Mucosa of rectum (tissue), 2 donors: ENCODE data around the gene SCGB2B2.
"Not testable (repeated sequence)": the region's sequence is repeated elsewhere in the genome, so short reads cannot be mapped to it uniquely, and the experiment has no call there.

Experiments used
- H3K27ac ChIP-seq, 2 donors: one replicate each; pipeline ENCODE4 v1.7.0; 2013; ENCODE audit warnings: inconsistent platforms in 2 of 2, low read depth in 2 of 2, low read length in 2 of 2
- H3K27me3 ChIP-seq, 2 donors: one replicate each; pipeline ENCODE4 v1.7.0; 2013; ENCODE audit warnings: low read length in 2 of 2; ENCODE audit not compliant: control insufficient read depth in 2 of 2, insufficient read depth in 2 of 2
- H3K36me3 ChIP-seq, 2 donors: one replicate each; pipeline ENCODE4 v1.7.0; 2013; ENCODE audit warnings: low read length in 2 of 2; ENCODE audit not compliant: control insufficient read depth in 2 of 2, insufficient read depth in 2 of 2
- H3K4me1 ChIP-seq, 2 donors: one replicate each; pipeline ENCODE4 v1.7.0; 2013; ENCODE audit warnings: low read length in 2 of 2, mild to moderate bottlenecking in 1 of 2; ENCODE audit not compliant: control insufficient read depth in 2 of 2, insufficient read depth in 2 of 2
- H3K4me3 ChIP-seq, 2 donors: one replicate each; pipeline ENCODE4 v1.7.0; 2013; ENCODE audit warnings: low read length in 2 of 2
- H3K9ac ChIP-seq, 2 donors: one replicate each; pipeline ENCODE4 v1.7.0; 2013; ENCODE audit warnings: low read length in 2 of 2, low read depth in 1 of 2, mild to moderate bottlenecking in 1 of 2
- H3K9me3 ChIP-seq, 2 donors: one replicate each; pipeline ENCODE4 v1.7.0; 2013; ENCODE audit warnings: low read length in 2 of 2; ENCODE audit not compliant: control insufficient read depth in 2 of 2
- donor health status: healthy.
- donor health status: Normal muscosa, but diverticular disease.

SCGB2B2 gene

DNA sequence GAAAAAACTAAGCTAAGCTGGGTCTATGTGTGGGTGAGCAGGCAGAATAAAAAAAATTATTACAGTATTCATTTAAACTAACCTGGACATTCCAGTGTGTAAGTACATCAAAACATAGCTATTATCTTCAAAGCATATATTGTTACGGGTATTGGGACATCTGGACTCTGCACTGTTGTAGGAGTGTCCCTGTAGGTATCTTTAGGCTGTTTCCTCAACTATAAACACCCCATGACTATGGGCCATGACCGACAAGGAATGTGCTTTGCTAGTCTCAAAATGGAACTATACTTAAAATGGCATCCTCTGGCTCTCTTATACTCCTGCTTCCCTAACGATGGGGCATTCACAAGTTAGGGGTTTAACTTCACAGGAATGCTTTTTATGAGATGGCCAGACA is 3.4 kb downstream of the SCGB2B2 start:
- Histone ChIP-seq H3K9ac (no peak overlapping the region), H3K4me3 (no peak overlapping the region), H3K27me3 (peaks cover 0 to 2% of the 10 kb centered on the region in 2 donors)

GRCh38 chr19:34671972-34672371 is 5.0 kb downstream of the SCGB2B2 start:
- no peaks in the 10 kb centered on the region for H3K36me3 ChIP-seq
- H3K9me3 ChIP-seq: no peaks in the 10 kb centered on the region
- H3K9ac ChIP-seq: no peak overlapping the region
- no peak overlapping the region for H3K27ac ChIP-seq
- peaks cover 0 to 5% of the 10 kb centered on the region in 2 donors for H3K4me1 ChIP-seq
- no peak overlapping the region for H3K4me3 ChIP-seq
- peaks cover 0 to 2% of the 10 kb centered on the region in 2 donors for H3K27me3 ChIP-seq

More for the DNA sequence above, 3.4 kb downstream of the SCGB2B2 start:
- Histone ChIP-seq H3K36me3 (no peaks in the 10 kb centered on the region), H3K9me3 (no peaks in the 10 kb centered on the region), H3K27ac (no peak overlapping the region), H3K4me1 (peaks cover 0 to 5% of the 10 kb centered on the region in 2 donors)

- no peak overlapping the region for H3K9ac ChIP-seq
- no peaks in the 10 kb centered on the region for H3K27me3 ChIP-seq
- no peaks in the 10 kb centered on the region for H3K4me1 ChIP-seq
- no peaks in the 10 kb centered on the region for H3K9me3 ChIP-seq
- no peak overlapping the region for H3K27ac ChIP-seq
- no peak overlapping the region for H3K4me3 ChIP-seq
- no peaks in the 10 kb centered on the region for H3K36me3 ChIP-seq
Measured at GRCh38 chr19:34669305-34669704, 7.7 kb downstream of the SCGB2B2 start.

DNA sequence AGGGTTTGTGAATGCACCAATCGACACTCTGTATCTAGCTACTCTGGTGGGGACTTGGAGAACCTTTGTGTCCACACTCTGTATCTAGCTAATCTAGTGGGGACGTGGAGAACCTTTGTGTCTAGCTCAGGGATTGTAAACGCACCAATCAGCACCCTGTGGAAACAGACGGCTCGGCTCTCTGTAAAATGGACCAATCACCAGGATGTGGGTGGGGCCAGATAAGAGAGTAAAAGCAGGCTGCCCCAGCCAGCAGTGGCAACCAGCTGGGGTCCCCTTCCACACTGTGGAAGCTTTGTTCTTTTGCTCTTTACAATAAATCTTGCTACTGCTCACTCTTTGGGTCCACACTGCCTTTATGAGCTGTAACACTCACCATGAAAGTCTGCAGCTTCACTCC is 8.3 kb downstream of the SCGB2B2 start:
- H3K36me3 ChIP-seq, H3K9me3 ChIP-seq, H3K27me3 ChIP-seq, H3K9ac ChIP-seq, H3K4me3 ChIP-seq, H3K27ac ChIP-seq, H3K4me1 ChIP-seq: not testable (repeated sequence)

- H3K4me3 ChIP-seq: not testable (repeated sequence)
Measured at GRCh38 chr19:34668077-34668689, 8.8 kb downstream of the SCGB2B2 start.

DNA sequence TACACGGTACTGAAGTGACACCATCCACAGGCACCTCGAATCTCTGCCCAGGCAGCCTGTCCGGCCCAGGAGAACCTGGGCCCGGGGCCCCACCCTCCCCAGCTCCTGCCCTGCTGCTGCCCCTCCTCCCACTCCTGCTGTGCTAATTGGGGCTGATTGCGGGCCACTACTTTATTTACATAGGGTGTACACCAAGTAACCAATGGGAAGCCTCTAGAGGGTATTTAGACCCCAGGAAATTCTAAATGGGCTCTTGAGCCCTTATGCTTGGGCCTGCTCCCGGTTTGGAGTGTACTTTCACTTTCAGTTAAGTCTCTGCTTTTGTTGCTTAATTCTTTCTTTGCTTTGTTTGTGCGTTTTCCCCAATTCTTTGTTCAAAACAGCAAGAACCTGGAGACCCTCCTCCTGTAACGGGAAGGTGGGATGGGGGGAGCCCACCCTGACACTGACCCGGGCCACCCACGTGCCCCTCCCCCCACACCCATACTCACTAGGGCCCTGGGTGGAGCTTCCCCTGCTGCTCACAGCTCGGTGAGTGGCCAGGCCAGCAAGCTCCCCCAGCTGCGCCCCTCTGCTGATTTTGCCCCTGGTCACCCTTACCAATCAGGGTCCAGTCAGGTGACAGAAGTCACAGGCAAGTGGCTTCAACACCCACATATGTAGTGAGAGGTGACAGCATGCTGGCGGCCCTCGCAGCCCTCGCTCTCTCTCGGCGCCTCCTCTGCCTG is 9.4 kb downstream of the SCGB2B2 start:
- no peaks in the 10 kb centered on the region for H3K9me3 ChIP-seq
- H3K27me3 ChIP-seq: no peaks in the 10 kb centered on the region
- no peaks in the 10 kb centered on the region for H3K4me1 ChIP-seq
- peak overlapping the region; percentile 55 to 61 for H3K4me3 ChIP-seq
- H3K27ac ChIP-seq: peak overlapping the region in 1 of 2 donors; percentile 23
- H3K36me3 ChIP-seq: no peaks in the 10 kb centered on the region
- H3K9ac ChIP-seq: peak overlapping the region in 1 of 2 donors; percentile 51

More at GRCh38 chr19:34668077-34668689, 8.8 kb downstream of the SCGB2B2 start:
- H3K36me3 ChIP-seq, H3K27me3 ChIP-seq, H3K9ac ChIP-seq, H3K4me1 ChIP-seq, H3K27ac ChIP-seq, H3K9me3 ChIP-seq: not testable (repeated sequence)

DNA sequence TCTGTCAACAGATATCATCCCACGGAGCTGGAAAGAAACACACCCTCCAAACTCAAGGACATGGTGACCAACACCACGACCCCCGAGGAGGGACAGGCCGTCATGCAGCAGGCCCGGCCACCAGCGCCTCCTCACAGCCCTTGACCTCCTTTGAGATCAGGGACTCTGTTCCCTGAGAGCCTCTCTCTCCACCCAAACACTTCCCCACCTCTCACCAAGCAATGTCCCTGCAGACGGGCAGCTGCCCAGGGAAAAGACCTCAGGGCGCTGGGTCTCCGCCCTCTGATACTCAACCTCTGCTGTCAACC is 10.0 kb downstream of the SCGB2B2 start:
- Histone ChIP-seq H3K4me3 (no peak overlapping the region), H3K36me3 (no peaks in the 10 kb centered on the region), H3K27me3 (no peaks in the 10 kb centered on the region), H3K9ac (no peak overlapping the region), H3K27ac (no peak overlapping the region), H3K9me3 (no peaks in the 10 kb centered on the region), H3K4me1 (no peaks in the 10 kb centered on the region)

DNA sequence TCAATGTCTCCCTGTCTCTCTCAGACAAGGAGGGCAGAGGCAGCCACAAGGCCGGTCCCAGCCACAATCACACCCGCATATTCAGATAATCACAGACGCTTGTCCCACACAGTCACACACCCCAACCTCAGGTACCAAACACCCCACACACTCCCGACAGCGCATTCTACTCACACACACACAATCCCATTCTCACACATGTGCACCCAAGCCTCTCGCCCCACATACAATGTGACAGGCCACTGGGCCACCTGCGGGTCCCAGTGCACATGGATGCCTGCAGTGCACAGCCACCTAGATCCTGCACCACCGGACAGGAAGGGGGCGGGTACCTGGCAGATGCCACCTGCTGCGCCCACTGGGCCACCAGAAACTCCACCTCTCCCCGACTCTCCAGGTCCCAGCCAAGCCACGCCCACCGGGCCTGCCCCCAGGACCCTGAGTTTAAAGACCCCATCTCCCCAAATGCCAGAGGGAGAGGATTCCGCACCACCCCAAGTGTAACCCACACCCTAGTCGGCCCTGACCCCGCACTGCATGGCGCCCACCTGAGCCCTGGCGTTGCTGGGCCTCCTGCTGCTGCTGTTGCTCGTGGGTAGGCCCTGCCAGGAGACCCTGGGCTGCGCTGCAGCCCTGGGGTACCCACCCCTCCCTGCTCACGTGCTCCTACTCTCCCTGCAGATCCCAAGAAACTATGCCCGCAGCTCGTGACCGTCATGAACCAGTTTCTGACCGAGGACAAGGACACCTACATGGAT is 10.6 kb downstream of the SCGB2B2 start:
- H3K27ac ChIP-seq: no peak overlapping the region
- no peak overlapping the region for H3K4me3 ChIP-seq
- H3K27me3 ChIP-seq: no peaks in the 10 kb centered on the region
- H3K4me1 ChIP-seq: no peaks in the 10 kb centered on the region
- no peaks in the 10 kb centered on the region for H3K36me3 ChIP-seq
- no peaks in the 10 kb centered on the region for H3K9me3 ChIP-seq
- no peak overlapping the region for H3K9ac ChIP-seq

DNA sequence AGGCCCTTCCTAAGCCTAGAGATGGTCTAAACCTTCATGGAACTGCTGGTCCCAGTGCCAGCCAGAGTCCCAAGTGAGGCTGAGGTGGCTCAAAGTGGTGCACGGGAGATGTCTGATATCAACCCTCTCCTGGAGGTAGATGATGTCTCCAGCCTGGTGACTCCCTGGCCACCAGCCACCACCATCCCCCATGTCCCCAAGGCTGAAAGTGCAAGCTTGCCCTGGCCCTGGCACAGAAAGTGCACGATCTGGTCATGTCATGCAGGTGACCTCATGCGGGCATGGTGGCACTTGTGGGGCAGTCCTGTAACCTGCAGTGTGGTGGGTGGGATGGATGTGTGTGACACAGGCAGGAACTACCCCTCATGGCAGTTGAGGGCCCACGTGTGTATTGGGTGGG is 11.7 kb downstream of the SCGB2B2 start:
- H3K36me3 ChIP-seq, H3K9ac ChIP-seq, H3K27ac ChIP-seq, H3K4me1 ChIP-seq, H3K4me3 ChIP-seq, H3K9me3 ChIP-seq, H3K27me3 ChIP-seq: not testable (repeated sequence)

DNA sequence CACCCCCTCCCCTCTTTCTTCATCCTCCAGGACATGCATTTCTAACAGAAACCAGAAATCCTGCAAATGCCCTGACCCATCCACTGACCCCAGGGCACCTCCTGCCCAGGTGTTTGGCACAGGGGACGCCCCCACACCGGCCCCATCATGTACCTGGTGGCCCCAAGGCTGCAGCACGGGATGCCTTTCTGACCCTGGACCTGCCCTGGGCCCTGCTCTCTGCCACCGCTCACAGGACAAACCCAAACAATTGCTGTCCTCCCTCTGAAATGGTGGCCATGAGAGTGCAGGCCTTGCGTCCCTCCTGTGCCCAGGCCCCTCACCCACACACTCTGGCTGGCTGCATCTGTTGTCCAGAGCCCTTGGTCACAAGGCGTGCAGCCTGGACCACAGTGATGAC is 12.1 kb downstream of the SCGB2B2 start:
- H3K4me1 ChIP-seq: no peaks in the 10 kb centered on the region
- no peaks in the 10 kb centered on the region for H3K27me3 ChIP-seq
- no peaks in the 10 kb centered on the region for H3K36me3 ChIP-seq
- no peak overlapping the region for H3K4me3 ChIP-seq
- H3K27ac ChIP-seq: no peak overlapping the region
- no peaks in the 10 kb centered on the region for H3K9me3 ChIP-seq
- H3K9ac ChIP-seq: no peak overlapping the region
